Colonic mucosa (tissue), 4 donors: ENCODE results near the gene PLCB4. TPM values are rescaled to one million over a fixed set of nuclear protein-coding genes. Genes with fewer than 3 reads are reported as not detected.

Experiments
- DNase-seq: peaks from one replicate; pipeline ENCODE4 v3.0.0-alpha.2; 2020
- H3K27ac ChIP-seq: fragments of 200-600 bp; one replicate; pipeline ENCODE4 v1.8.0; 2021
- H3K27me3 ChIP-seq: fragments of 200-600 bp; one replicate; pipeline ENCODE4 v1.8.0; 2021
- H3K36me3 ChIP-seq: fragments of 200-600 bp; one replicate; pipeline ENCODE4 v1.8.0; 2021
- H3K4me1 ChIP-seq: fragments of 200-600 bp; one replicate; pipeline ENCODE4 v1.8.0; 2021; ENCODE audit warnings: mild to moderate bottlenecking
- H3K4me3 ChIP-seq: fragments of 200-600 bp; one replicate; pipeline ENCODE4 v1.8.0; 2021
- H3K9ac ChIP-seq, 2 donors: one replicate each; pipeline ENCODE4 v1.7.0; 2013; ENCODE audit warnings: control low read depth in 2 of 2, low read depth in 2 of 2, low read length in 2 of 2
- H3K9me3 ChIP-seq: fragments of 200-600 bp; one replicate; pipeline ENCODE4 v1.8.0; 2021
- intact Hi-C: fragments of 100-400 bp; cut with DNase I; formaldehyde crosslinking; loops from one replicate; pipeline ENCODE4 v1.14.1; 2022
- total RNA-seq, 2 donors: library from RNA; stranded (reverse); fragmentation: NEBNext Ultra II Directional in 1 of 2; extraction: Animal tissue kit (Norgen Biotek cat#: 25700) in 1 of 2; gene quantifications; one replicate each; pipeline ENCODE4 v1.2.1, GENCODE V29; 2021
- TF ChIP-seq, protein P1 (sequence below): fragments of 200-600 bp; IDR thresholded peaks from one replicate; pipeline ENCODE4 v1.8.0; 2022; ENCODE audit warnings: antibody characterized with exemption, mild to moderate bottlenecking
- donor health status: healthy.
- donor health status: DM: no; HTN: no; CAD: no.
- donor health status: DM: no; HTN: no; CAD: no.

PLCB4 gene
- total RNA-seq, 2 donors from 2014 or later = 39.4 to 39.5 TPM

DNA sequence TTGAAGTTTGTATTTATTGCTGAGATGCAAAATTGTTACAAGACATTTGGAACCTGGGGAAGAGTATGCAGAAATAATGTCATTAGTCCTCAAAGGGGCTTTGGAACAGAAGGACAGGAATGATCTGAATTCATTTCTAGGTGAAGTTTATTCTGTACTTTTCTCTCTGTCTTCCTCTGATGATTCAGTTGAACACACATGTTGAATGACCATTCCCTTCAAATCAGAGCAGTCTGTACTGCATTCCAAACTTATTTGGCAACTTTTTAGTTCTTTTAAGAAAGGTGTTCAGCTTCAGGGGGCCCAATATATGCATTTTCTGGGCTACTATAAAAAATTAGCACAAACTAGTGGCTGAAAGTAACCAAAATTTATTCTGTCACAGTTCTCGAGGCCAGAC, 231.6 kb downstream of the PLCB4 start:
- no peaks in the 10 kb centered on the region for H3K4me1 ChIP-seq
- H3K27me3 ChIP-seq = no peaks in the 10 kb centered on the region
- intact Hi-C loops = no loop called here
- no peak overlapping the region for H3K4me3 ChIP-seq
- no peaks in the 10 kb centered on the region for H3K36me3 ChIP-seq
- H3K9ac ChIP-seq = no peak overlapping the region
- no peaks in the 10 kb centered on the region for H3K9me3 ChIP-seq
- no peak overlapping the region for H3K27ac ChIP-seq
- TF ChIP-seq, protein P1, sequence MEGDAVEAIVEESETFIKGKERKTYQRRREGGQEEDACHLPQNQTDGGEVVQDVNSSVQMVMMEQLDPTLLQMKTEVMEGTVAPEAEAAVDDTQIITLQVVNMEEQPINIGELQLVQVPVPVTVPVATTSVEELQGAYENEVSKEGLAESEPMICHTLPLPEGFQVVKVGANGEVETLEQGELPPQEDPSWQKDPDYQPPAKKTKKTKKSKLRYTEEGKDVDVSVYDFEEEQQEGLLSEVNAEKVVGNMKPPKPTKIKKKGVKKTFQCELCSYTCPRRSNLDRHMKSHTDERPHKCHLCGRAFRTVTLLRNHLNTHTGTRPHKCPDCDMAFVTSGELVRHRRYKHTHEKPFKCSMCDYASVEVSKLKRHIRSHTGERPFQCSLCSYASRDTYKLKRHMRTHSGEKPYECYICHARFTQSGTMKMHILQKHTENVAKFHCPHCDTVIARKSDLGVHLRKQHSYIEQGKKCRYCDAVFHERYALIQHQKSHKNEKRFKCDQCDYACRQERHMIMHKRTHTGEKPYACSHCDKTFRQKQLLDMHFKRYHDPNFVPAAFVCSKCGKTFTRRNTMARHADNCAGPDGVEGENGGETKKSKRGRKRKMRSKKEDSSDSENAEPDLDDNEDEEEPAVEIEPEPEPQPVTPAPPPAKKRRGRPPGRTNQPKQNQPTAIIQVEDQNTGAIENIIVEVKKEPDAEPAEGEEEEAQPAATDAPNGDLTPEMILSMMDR = no peak
- DNase-seq = no peak

DNA sequence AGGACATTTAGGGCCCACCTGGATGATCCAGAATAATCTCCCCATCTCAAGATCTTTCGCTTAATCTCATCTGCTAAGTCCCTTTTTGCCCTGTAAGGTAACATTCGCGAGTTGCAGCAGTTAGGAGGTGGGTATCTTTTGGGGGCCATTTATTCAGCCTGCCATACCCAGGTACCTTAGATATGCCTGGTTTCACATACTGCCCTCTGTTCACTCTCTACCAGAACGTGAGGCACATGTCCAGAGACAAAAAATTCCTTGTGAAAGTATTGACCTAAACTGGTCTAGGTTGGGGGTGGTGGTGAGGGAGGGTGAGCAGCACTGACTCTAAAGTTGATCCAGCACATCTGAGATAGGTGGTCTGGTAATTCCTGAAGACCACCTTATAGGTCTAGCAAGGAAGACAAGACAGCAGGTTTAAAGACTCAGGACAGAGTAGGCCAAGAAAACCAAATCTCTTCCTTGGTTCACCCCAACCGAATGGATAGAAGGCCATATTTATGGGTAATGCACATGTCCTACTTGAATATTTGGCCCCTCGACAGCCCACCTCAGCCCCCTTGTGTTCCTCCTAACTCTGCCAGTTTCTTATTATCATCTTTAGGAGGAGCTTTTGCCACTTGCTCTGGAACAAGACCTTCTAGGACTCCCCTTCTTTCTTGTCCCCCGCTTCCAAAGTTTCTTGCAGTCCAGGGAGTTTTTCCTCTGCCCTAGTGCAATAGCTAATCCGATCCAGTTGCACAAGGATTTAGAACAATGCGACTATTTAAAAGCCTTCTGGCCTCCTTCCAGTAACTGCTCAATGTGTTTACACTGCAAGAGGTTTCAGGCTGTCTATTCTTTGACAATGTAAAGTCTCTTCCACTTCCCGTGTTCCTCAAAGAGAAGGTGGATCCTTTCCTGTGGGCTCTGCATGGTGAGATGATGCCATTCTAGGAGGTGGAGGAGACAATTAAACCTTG, 232.5 kb downstream of the PLCB4 start:
- TF ChIP-seq, protein P1 = no peak
- Histone ChIP-seq H3K4me3 (no peak overlapping the region), H3K9ac (no peak overlapping the region), H3K9me3 (no peaks in the 10 kb centered on the region), H3K27me3 (no peaks in the 10 kb centered on the region), H3K36me3 (no peaks in the 10 kb centered on the region), H3K4me1 (no peaks in the 10 kb centered on the region), H3K27ac (peak overlapping the region; percentile 41)
- intact Hi-C loops = no loop called here
- peak; percentile 68 for DNase-seq

DNA sequence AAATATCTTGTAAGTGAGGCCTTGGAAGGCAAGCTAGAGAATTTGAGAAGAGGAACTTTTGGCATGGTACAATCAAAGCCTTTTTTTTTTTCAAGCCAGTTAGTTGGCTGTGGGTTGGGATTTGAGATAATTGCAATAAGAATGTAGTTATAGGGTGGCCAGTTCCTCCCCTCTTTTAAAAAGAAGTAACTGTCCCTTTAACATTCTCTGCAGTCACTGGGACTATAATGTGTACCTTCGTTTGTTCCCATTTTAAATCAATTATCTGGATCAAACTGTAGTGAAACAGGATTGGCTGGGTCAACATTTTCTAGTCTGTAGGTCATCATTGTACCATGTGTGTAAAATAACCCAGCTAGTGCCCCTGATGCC, 233.2 kb downstream of the PLCB4 start:
- H3K27ac ChIP-seq = peak overlapping the region; percentile 41
- no peaks in the 10 kb centered on the region for H3K27me3 ChIP-seq
- H3K36me3 ChIP-seq = no peaks in the 10 kb centered on the region
- TF ChIP-seq, protein P1 = no peak
- H3K9me3 ChIP-seq = no peaks in the 10 kb centered on the region
- H3K9ac ChIP-seq = no peak overlapping the region
- no peak for DNase-seq
- no peaks in the 10 kb centered on the region for H3K4me1 ChIP-seq
- H3K4me3 ChIP-seq = no peak overlapping the region
- intact Hi-C loops = no loop called here

DNA sequence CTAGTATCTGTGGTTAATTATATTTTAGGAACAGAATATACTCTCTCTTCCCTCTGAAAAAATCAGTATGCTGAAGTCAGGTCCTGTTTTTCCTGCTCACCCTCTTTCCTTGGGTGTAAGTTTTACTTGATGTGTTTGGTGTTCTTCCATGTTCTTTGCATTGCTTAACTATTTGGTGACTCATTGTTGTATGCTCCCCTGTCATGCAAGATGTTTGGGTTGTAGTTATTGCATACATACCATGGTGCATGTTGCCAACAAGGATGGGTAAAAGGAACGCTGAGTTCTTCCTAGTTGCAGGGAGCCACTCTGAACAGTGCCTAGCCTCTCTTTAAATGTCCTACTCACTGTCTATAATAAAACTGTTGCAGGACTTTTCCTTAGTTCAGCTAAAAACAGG, 237.6 kb downstream of the PLCB4 start:
- no peak overlapping the region for H3K4me3 ChIP-seq
- TF ChIP-seq, protein P1 = no peak
- no peaks in the 10 kb centered on the region for H3K4me1 ChIP-seq
- H3K36me3 ChIP-seq = no peaks in the 10 kb centered on the region
- no peaks in the 10 kb centered on the region for H3K9me3 ChIP-seq
- DNase-seq = no peak
- H3K9ac ChIP-seq = no peak overlapping the region
- no peak overlapping the region for H3K27ac ChIP-seq
- intact Hi-C loops = no loop called here
- H3K27me3 ChIP-seq = no peaks in the 10 kb centered on the region

DNA sequence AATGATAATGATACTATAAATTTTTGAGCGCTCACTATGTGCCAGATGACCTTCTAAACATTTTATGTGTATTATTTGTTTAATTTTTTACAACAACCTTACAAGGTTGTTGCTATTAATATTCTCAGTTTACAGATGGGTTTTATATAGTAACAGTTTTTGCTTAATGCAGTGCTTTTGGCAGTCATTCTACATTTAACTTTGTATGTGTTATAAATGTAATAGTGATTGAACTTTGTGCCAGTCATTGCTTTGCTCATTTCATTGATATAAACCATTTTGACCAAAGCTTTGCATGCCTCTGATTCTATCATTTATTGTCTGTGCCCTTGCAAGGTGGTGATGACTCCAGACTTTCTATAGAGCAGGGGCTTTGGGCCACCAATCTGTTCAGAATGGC, 239.2 kb downstream of the PLCB4 start:
- intact Hi-C loops = no loop called here
- H3K27ac ChIP-seq = no peak overlapping the region
- no peak for DNase-seq
- H3K36me3 ChIP-seq = no peaks in the 10 kb centered on the region
- no peaks in the 10 kb centered on the region for H3K27me3 ChIP-seq
- no peak overlapping the region for H3K9ac ChIP-seq
- TF ChIP-seq, protein P1 = no peak
- H3K9me3 ChIP-seq = no peaks in the 10 kb centered on the region
- H3K4me1 ChIP-seq = no peaks in the 10 kb centered on the region
- no peak overlapping the region for H3K4me3 ChIP-seq
